Chondrocyte (in vitro differentiated cells): ENCODE measurements around the gene TTLL12. TPM values are rescaled to one million over a fixed set of nuclear protein-coding genes. Genes with fewer than 3 reads are reported as not detected.

Experiments used
- DNase-seq: peaks from one replicate; pipeline ENCODE4 v3.0.0; 2021; ENCODE audit warnings: mixed read lengths, low spot score
- H3K27ac Mint-ChIP-seq: one replicate; pipeline ENCODE4 v1.8.0; 2021; ENCODE audit warnings: mild to moderate bottlenecking, moderate library complexity, mixed read lengths; ENCODE audit not compliant: unreplicated experiment
- H3K27me3 Mint-ChIP-seq: 2 replicates; pipeline ENCODE4 v1.8.0; 2021; ENCODE audit warnings: low read depth, mixed read lengths
- H3K36me3 Mint-ChIP-seq: 2 replicates; pipeline ENCODE4 v1.8.0; 2021; ENCODE audit warnings: low read depth, mixed read lengths
- H3K4me1 Mint-ChIP-seq: 2 replicates; pipeline ENCODE4 v1.8.0; 2021; ENCODE audit warnings: low read depth, mild to moderate bottlenecking, mixed read lengths
- H3K4me3 Mint-ChIP-seq: one replicate; pipeline ENCODE4 v1.8.0; 2021; ENCODE audit warnings: mild to moderate bottlenecking, moderate library complexity, mixed read lengths; ENCODE audit not compliant: unreplicated experiment
- H3K9me3 Mint-ChIP-seq: 2 replicates; pipeline ENCODE4 v1.8.0; 2021; ENCODE audit warnings: low read depth, mixed read lengths
- total RNA-seq: library from RNA; stranded (reverse); gene quantifications from 3 replicates; pipeline ENCODE4 v1.2.1, GENCODE V29; 2021
- TF ChIP-seq, protein P1 (sequence below): fragments of 200-600 bp; sonication (generic); IDR thresholded peaks from 2 replicates; pipeline ENCODE4 v1.5.0; 2021; ENCODE audit warnings: antibody characterized with exemption, mild to moderate bottlenecking, moderate library complexity

Gene TTLL12
- total RNA-seq, 1 donor from 2014 or later: 35.6 TPM

DNA sequence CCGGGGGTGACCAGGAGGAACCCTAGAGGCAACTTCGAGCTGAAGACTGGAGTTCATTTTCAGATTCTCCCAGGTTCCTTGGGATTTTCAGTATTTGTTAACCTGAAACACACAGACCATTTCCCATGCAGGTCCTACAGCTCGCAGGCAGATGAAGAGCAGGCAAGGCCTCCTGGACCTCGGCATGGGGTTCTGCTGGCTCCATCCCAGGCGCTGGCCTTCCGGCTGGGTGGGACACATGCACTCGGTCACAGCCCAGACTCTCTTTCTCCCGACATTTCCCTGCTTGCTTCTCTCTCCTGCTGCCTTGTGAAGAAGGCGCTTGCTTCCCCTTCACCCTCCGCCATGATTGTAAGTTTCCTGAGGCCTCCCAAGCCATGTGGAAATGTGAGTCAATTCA lies 15.4 kb upstream of the TTLL12 start:
- Mint-ChIP-seq H3K4me3 (no peak overlapping the region), H3K4me1 (peaks cover 18% of the 10 kb centered on the region), H3K27me3 (no peaks in the 10 kb centered on the region), H3K9me3 (peaks cover 3% of the 10 kb centered on the region), H3K36me3 (no peaks in the 10 kb centered on the region), H3K27ac (no peak overlapping the region)
- TF ChIP-seq, protein P1, sequence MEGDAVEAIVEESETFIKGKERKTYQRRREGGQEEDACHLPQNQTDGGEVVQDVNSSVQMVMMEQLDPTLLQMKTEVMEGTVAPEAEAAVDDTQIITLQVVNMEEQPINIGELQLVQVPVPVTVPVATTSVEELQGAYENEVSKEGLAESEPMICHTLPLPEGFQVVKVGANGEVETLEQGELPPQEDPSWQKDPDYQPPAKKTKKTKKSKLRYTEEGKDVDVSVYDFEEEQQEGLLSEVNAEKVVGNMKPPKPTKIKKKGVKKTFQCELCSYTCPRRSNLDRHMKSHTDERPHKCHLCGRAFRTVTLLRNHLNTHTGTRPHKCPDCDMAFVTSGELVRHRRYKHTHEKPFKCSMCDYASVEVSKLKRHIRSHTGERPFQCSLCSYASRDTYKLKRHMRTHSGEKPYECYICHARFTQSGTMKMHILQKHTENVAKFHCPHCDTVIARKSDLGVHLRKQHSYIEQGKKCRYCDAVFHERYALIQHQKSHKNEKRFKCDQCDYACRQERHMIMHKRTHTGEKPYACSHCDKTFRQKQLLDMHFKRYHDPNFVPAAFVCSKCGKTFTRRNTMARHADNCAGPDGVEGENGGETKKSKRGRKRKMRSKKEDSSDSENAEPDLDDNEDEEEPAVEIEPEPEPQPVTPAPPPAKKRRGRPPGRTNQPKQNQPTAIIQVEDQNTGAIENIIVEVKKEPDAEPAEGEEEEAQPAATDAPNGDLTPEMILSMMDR: no peak
- peak; percentile 55 for DNase-seq

DNA sequence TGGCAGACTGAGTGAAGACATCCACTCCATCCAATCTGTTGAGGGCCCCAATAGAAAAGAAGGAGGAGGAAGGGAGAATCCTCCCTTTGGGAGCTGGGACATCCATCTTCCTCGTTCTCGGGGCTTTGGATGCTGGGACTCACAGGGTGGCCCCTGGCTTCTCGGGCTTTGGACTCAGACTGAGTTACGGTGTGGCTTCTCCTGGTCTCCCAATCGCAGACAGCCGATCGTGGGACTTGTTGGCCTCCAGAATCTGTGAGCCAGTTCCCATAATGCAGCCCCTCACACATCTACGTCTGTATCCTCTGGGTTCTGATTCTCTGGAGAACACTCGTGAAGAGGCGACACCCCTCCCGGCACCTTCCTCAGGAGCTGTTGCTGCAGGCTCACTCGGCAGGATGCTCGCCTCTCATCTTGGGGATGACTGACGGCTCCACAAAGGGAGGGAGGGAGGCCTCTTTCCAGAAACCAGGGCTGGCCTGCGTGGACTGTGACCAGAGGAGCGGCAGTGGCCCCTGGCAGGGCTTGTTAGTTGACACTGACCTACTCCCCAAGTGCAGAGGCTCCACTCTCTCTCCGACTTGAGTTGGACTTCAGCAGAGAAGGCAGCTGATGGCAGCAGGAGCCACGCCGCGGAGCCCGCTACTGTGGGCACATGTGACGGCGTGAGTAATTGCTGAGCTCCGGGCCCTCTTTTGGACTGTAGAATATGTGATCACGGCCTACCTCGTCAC lies 14.7 kb upstream of the TTLL12 start:
- Mint-ChIP-seq H3K4me1 (peaks cover 25% of the 10 kb centered on the region), H3K27me3 (no peaks in the 10 kb centered on the region), H3K9me3 (peaks cover 3% of the 10 kb centered on the region), H3K27ac (no peak overlapping the region), H3K4me3 (no peak overlapping the region), H3K36me3 (no peaks in the 10 kb centered on the region)
- TF ChIP-seq, protein P1: no peak
- peak; percentile 75 for DNase-seq

DNA sequence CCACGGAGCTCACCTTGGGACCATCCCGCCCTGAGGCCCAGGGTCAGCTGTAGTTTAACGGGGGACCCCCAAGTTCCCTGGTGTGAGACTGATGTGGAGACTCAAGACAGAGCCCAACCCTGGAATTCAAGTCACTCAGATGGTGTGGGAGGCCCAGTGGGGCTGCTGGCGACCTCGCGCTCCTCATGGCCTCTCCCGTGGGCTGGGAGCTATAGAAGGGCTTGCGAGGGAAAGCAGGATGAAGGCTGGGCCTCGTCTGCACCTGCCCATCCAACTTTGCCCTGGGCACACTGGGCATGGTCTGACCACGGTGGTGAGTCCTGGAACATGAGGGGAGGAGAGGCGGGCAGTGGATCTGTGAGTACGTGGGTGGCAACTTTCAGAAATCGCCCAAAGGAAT lies 13.6 kb upstream of the TTLL12 start:
- Mint-ChIP-seq H3K27me3 (no peaks in the 10 kb centered on the region), H3K27ac (no peak overlapping the region), H3K36me3 (no peaks in the 10 kb centered on the region), H3K4me1 (peaks cover 27% of the 10 kb centered on the region), H3K9me3 (peaks cover 3% of the 10 kb centered on the region), H3K4me3 (no peak overlapping the region)
- TF ChIP-seq, protein P1: no peak
- peak; percentile 68 for DNase-seq

DNA sequence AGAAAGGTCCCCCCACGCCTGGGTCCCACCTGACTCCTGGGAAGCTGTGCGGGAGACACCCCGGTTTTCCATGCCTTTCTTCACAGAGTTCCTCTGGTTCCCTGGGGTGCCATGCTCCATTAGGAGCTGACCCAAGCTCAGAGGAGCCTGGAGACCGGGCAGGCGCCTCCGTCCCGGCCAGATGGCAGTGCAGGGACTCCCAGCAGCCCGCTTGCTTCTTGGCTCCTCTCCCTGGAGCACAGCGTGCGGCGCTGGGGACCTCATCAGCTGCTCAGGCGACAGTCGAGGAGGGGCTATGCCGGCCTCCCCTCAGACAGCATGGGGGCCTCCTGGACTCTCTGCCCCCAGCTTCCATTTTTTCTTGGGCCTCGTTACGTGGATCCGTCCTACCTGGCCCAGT lies 13.1 kb upstream of the TTLL12 start:
- Mint-ChIP-seq H3K27me3 (no peaks in the 10 kb centered on the region), H3K4me3 (no peak overlapping the region), H3K27ac (no peak overlapping the region), H3K4me1 (peaks cover 27% of the 10 kb centered on the region), H3K36me3 (no peaks in the 10 kb centered on the region), H3K9me3 (peaks cover 3% of the 10 kb centered on the region)
- TF ChIP-seq, protein P1: no peak
- peak; percentile 90 for DNase-seq

DNA sequence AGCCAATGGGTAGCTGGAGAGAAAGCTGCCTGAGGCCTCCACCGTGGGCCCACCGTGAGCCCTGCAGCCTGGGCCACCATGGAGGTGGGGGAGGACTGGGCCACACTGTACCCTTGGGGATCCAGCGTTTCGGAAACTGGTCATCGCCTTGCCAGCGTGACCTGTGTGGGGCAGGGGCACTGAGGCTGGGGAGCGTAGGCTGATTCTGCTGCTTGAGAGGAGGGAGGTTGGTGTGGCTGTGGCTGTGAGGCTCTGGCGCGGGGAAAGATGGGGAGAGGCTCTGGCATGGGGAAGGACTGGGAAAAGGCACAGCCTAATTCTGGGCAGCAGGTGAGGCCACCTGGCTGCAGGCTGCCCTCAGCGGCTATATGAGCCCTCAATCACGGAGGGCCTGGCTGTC lies 12.6 kb upstream of the TTLL12 start:
- Mint-ChIP-seq H3K4me3 (no peak overlapping the region), H3K27me3 (no peaks in the 10 kb centered on the region), H3K4me1 (peaks cover 27% of the 10 kb centered on the region), H3K27ac (no peak overlapping the region), H3K9me3 (peaks cover 3% of the 10 kb centered on the region), H3K36me3 (no peaks in the 10 kb centered on the region)
- peak; percentile 61 for DNase-seq
- TF ChIP-seq, protein P1: no peak
